ENCODE measurements around the gene TNNC1. TPM values are rescaled to one million over a fixed set of nuclear protein-coding genes. Genes with fewer than 3 reads are reported as not detected.
A peak's percentile ranks its signal among the peaks of the same experiment; 100 is the strongest.

The TNNC1 gene
- total RNA-seq, 1 donor from 2014 or later: 4.0 TPM

DNA sequence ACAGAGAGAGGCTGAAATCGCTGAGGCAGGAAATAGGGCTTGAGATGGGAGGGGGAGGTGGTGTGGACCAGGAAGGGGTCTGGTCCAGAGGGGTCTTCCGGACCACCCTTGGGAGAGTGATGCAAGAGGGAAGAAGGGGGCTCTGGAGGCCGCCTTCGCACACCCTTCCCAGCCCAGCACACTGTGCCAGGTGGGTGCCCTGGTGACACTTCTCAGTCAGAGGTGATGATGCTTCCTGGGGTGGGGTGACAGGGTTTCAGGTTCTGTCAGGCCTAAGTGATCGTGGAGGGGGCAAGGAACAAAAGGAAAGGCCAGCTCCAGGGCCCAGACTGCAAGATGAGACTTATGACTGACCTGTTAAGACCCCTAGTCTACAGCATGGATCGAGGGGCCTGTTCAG is 21.6 kb downstream of the TNNC1 start:
- Mint-ChIP-seq H3K27ac (peak overlapping the region; percentile 44), H3K36me3 (no peaks in the 10 kb centered on the region), H3K27me3 (ENCODE audit: low read depth) (peaks cover 3% of the 10 kb centered on the region), H3K9me3 (no peaks in the 10 kb centered on the region), H3K4me3 (no peak overlapping the region), H3K4me1 (peaks cover 32% of the 10 kb centered on the region)
- no peak for DNase-seq (ENCODE audit: low spot score in 2 of 2, unreplicated experiment in 2 of 2)
- TF ChIP-seq, protein P1, sequence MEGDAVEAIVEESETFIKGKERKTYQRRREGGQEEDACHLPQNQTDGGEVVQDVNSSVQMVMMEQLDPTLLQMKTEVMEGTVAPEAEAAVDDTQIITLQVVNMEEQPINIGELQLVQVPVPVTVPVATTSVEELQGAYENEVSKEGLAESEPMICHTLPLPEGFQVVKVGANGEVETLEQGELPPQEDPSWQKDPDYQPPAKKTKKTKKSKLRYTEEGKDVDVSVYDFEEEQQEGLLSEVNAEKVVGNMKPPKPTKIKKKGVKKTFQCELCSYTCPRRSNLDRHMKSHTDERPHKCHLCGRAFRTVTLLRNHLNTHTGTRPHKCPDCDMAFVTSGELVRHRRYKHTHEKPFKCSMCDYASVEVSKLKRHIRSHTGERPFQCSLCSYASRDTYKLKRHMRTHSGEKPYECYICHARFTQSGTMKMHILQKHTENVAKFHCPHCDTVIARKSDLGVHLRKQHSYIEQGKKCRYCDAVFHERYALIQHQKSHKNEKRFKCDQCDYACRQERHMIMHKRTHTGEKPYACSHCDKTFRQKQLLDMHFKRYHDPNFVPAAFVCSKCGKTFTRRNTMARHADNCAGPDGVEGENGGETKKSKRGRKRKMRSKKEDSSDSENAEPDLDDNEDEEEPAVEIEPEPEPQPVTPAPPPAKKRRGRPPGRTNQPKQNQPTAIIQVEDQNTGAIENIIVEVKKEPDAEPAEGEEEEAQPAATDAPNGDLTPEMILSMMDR (IDR thresholded peaks at IDR 0.05; ENCODE audit: unreplicated experiment): no peak

DNA sequence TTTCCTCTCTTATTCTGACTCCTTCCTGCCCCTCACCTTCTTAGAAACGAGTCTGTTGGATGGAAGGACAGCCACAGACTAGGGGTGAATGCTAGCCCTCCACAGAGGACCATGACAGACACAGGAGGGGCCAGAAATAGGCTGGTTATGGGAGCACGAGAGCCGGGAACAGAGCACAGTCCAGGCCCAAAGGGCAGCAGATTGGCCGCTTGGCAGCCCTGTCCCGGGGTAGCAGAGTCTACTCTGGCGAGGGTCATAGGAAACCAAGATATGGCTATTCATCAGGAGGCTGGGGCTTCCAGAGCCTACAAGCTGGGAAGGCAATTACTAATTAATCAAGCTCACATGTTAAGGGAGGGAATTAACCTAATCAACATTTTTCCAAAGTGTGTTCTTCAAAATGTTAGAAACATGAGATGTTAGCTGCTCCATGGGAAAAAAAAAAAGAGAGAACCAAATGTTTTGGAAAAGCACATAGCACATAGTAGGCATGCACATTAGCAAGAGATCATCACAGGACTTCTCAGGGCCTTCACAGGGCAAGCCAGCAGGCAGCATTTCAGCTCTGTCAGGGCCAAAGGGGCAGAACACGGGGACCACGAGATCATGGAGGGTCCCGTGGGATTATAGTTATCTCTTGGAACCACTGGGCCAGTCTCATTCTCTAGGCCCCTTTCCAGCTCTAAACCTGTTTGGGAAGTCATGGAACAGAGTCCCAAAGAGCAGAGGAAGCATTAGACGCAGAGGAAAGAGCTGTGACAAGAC is 22.2 kb downstream of the TNNC1 start:
- H3K36me3 Mint-ChIP-seq: no peaks in the 10 kb centered on the region
- peaks cover 32% of the 10 kb centered on the region for H3K4me1 Mint-ChIP-seq
- H3K4me3 Mint-ChIP-seq: no peak overlapping the region
- peak overlapping the region; percentile 44 for H3K27ac Mint-ChIP-seq
- TF ChIP-seq, protein P1 (IDR thresholded peaks at IDR 0.05; ENCODE audit: unreplicated experiment): no peak
- peaks cover 3% of the 10 kb centered on the region for H3K27me3 Mint-ChIP-seq (ENCODE audit: low read depth)
- no peaks in the 10 kb centered on the region for H3K9me3 Mint-ChIP-seq
- no peak for DNase-seq (ENCODE audit: low spot score in 2 of 2, unreplicated experiment in 2 of 2)

DNA sequence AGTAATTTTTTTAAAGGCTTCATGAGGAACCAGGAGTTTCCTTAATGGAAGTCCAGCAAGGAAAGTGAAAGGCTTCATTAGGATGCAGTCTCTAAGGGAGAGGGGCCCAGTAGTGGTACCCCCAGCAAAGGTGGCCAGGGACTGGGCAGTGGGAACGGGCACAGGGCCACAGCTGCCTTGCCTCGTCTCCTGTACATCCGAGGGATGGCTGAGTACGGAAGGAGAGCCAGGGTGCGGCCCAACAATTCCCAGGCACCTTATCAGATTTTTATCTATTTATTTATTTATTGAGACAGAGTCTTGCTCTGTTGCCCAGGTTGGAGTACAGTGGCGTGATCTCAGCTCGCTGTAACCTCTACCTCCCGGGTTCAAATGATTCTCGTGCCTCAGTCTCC is 23.4 kb downstream of the TNNC1 start:
- TF ChIP-seq, protein P1 (IDR thresholded peaks at IDR 0.05; ENCODE audit: unreplicated experiment): no peak
- peaks cover 6% of the 10 kb centered on the region for H3K27me3 Mint-ChIP-seq (ENCODE audit: low read depth)
- no peaks in the 10 kb centered on the region for H3K9me3 Mint-ChIP-seq
- no peak for DNase-seq (ENCODE audit: low spot score in 2 of 2, unreplicated experiment in 2 of 2)
- no peaks in the 10 kb centered on the region for H3K36me3 Mint-ChIP-seq
- peaks cover 32% of the 10 kb centered on the region for H3K4me1 Mint-ChIP-seq
- H3K4me3 Mint-ChIP-seq: no peak overlapping the region
- H3K27ac Mint-ChIP-seq: no peak overlapping the region

DNA sequence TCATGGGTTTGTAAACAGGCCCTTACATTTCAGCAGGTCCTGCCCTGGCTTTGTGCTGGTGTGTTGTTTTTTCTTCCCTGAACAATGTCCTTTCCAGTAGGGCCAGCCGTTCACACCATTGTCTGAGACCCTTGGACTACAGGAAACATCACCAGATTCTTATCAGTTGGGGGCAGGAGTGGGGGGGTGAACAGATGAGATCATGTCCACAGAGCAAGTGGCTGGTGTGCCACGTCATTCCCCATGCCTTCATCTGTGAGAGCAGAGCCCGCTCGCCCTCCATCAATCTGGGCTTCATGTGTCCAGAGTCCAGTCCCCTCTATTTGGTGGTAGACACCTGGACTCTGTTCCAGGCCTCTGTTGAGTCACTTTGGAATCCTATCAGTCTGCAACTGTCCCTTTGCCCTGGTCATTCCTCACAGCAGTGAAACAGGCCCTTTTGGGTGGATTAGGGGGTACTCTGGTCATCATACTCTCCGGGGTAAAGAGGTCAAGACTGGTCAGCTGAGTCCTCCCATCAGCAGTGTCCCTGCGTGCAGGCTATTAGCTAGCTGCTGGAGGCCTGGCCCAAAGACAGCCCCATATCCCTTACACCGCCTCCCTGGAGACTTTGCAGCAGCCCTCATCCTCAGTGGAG is 23.9 kb downstream of the TNNC1 start:
- Mint-ChIP-seq H3K9me3 (no peaks in the 10 kb centered on the region), H3K4me3 (no peak overlapping the region), H3K27me3 (ENCODE audit: low read depth) (peaks cover 6% of the 10 kb centered on the region), H3K27ac (no peak overlapping the region), H3K4me1 (peaks cover 32% of the 10 kb centered on the region), H3K36me3 (no peaks in the 10 kb centered on the region)
- TF ChIP-seq, protein P1 (IDR thresholded peaks at IDR 0.05; ENCODE audit: unreplicated experiment): no peak
- no peak for DNase-seq (ENCODE audit: low spot score in 2 of 2, unreplicated experiment in 2 of 2)

DNA sequence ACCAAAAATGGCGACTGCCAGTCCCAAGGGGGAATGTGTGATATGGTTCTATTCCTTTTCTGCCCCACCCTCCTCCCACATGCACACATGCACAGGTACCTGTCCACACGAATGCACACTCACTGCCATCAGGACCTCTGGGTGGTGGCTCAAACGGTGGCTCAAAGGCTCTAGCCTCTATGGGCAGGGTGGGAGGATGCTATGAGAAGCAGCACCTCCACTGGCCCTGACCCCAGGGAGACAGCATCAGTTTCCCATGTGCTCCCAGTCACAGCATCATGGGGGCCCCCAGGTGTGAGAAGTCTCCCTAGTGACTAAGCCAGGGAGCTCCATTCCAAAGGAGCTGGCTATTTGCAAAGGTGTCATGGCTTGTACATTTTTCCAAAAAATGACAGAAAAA is 24.8 kb downstream of the TNNC1 start:
- Mint-ChIP-seq H3K9me3 (no peaks in the 10 kb centered on the region), H3K36me3 (no peaks in the 10 kb centered on the region), H3K27me3 (ENCODE audit: low read depth) (peaks cover 6% of the 10 kb centered on the region), H3K4me3 (no peak overlapping the region), H3K27ac (no peak overlapping the region), H3K4me1 (peaks cover 27% of the 10 kb centered on the region)
- no peak for DNase-seq (ENCODE audit: low spot score in 2 of 2, unreplicated experiment in 2 of 2)
- TF ChIP-seq, protein P1 (IDR thresholded peaks at IDR 0.05; ENCODE audit: unreplicated experiment): no peak
